Activated naive CD4-positive, alpha-beta T cell treated with Interleukin-2 at 50 U/mL for 16 hours (primary cell): ENCODE data around the gene PTPRN2.
"Not testable (repeated sequence)": the region's sequence is repeated elsewhere in the genome, so short reads cannot be mapped to it uniquely, and the experiment has no call there.

Experiments used
- DNase-seq: peaks from one replicate; pipeline ENCODE4 v3.0.0-alpha.2; 2020

Gene PTPRN2

DNA sequence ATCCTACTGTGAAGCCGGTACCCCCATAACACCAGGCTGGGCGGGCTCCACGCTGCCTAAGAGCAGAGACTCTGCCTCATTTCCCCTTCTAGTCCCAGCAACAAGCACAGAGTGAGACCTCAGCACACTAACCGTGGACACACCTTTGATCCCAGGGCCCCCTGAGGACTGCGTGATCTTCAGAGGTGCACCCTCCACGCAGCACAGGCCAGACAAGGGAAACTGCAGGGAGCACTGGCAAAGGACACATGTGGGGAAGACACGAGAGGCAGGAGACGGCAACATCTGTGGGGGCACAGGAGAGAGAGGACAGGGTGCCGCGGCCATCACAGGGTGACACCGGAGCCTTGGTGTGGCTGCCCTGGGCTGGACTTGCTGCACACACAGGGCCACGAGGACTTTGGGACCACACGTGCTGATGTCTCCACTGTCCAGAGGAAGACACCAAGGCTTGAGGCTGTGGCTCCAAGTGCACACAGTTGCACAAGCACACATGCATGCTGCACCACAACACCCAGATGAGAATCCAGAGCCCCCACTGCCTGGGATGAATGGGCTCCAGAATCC lies 128.8 kb downstream of the PTPRN2 start:
- DNase-seq, result no peak

DNA sequence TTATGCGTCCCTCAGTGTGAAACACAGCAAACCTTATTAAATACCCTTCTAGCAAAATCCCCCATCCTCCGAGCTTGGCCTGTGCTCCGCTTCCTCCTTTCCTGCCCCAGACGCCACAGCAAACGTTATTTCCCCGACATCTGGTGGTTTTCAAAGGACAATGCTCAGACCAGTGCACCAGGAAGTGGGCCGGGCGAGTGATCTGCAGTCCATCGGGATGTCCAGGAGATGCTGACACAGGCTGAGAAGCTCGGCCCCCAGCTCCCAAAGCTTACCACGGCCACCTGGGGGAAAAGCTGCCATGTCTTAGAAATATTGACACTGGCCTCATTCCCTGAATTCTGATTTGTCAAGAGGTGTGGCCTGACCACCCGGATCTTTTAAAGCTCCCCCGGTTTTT lies 129.5 kb downstream of the PTPRN2 start:
- no peak for DNase-seq

DNA sequence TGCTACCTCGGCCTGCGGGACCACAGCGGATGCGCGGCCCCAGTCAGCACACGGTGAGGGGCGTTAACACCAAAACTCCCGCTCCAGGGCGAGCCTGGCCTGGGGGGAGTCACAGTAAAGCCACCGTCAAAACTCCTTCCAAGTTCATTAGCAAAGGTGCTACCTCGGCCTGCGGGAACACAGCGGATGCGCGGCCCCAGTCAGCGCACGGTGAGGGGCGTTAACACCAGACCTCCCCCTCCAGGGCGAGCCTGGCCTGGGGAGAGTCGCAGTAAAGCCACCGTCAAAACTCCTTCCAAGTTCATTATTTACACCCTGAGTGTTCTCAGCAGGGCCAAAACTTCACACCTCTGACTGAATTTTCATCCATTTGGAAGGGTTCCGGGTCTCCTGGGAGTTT lies 130.0 kb downstream of the PTPRN2 start:
- not testable (repeated sequence) for DNase-seq

DNA sequence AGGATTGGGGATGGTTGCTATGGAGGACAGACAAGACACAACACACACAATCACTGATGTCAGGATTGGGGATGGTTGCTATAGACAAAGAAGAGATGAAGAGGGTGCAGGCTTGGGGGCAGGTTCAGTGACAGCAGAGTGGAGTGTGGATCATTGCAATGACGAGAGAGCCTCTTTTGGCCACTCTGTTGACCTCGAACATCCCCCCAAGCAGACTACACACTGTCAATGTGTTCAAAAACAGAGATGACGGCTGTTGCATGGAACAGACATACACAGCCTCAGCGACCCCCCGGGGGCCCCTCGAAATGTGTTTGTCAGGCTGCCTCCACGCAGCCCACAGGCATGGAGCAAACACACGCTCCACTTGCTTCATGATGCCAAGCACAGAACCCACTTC lies 133.0 kb downstream of the PTPRN2 start:
- DNase-seq, result no peak

DNA sequence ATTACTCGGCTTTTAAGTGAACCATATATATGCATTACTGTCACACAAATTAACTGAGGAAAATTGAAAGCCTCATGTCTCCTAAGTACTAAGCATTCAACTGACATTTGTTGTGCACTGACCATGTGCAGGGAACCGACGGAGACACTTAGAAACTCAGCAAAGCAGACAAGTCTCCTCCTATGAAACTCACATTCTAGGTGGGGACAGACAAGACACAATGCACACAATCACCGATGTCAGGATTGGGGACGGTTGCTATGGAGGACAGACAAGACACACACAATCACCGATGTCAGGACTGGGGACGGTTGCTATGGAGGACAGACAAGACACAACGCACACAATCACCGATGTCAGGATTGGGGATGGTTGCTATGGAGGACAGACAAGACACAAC lies 134.0 kb downstream of the PTPRN2 start:
- DNase-seq, result no peak

DNA sequence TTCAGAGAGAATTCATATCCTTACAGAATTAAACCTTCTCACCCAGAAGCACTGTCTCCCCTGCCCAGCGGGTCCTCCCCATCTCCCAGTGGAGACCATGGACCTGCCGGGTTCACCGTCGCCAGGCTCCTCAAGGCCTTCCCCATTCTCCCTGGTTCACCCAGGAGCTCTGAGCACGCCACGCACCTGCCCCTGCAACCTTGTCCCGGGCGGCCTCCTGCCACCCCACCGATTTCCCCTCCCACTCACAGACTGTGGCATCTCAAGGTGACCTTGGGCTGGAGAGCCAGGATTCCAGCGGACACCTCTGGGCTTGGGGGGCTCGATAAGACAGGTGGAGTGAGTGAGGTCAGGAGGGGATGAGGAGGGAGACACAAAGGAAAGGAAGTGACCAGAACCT lies 135.3 kb downstream of the PTPRN2 start:
- DNase-seq, result no peak

DNA sequence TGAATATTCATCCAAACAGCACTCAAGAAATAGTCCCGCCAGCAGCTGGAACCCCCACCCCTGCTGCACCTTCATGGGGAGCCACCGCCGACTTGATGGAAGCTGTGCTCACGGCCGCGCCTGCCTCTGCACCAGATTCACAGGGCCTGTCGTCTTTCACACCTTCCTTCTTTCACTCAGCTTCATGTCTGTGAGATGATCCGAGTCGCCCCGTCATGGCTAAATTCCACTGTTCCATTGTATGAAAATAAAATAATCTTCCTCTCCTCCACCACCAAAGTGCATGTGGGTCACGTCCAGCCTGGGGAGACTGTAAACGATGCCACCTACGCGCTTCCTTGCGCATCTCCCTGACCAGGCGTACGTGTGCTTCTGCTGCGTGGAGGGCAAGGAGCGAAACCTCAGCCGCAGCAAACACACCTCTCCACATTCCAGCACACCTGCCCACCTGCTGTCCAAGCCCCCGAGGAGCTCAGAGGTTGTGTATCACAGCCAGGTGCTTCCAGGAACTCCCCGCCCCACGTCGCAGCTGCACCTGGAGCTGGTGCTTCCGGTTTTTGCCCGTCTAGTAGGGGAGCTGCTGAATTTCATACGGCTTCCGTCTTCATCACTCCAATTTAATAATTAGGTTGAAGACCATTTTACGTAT lies 137.0 kb downstream of the PTPRN2 start:
- DNase-seq, result no peak

DNA sequence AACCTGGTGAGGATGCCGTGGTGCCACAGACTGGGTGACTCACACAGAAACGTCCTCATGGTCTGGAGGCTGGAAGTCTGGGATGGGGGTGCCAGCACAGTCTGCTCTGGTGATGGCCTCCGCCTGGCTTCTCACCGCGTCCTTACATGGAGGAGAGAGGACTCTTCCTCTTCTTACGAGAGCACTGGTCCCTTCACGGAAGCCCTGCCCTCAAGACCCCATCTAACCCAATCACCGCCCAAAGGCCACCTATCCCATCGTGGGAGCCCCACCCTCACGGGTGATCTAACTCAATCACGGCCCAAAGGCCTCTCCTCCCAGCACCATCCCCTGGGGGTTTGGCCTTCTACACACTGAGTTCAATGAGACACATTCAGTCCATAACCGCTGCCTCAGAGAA lies 137.7 kb downstream of the PTPRN2 start:
- DNase-seq, result no peak

DNA sequence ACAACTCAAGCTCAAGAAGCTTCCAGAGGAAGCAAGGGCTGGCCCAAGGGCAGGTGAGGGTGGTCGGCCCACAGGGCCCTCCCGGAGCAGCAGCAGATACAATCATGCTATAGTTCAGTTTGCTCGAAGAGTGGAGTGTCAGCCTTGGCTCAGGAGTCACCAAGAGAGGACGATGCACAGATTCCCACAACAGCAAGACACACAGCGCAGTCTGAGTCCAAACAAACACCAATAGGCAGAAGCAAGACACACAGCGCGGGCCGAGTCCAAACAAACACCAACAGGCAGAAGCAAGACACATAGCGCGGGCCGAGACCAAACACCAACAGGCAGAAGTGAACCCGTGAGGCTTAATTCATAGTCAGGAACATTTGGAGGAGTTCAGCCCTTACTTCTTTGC lies 138.4 kb downstream of the PTPRN2 start:
- DNase-seq, result no peak

DNA sequence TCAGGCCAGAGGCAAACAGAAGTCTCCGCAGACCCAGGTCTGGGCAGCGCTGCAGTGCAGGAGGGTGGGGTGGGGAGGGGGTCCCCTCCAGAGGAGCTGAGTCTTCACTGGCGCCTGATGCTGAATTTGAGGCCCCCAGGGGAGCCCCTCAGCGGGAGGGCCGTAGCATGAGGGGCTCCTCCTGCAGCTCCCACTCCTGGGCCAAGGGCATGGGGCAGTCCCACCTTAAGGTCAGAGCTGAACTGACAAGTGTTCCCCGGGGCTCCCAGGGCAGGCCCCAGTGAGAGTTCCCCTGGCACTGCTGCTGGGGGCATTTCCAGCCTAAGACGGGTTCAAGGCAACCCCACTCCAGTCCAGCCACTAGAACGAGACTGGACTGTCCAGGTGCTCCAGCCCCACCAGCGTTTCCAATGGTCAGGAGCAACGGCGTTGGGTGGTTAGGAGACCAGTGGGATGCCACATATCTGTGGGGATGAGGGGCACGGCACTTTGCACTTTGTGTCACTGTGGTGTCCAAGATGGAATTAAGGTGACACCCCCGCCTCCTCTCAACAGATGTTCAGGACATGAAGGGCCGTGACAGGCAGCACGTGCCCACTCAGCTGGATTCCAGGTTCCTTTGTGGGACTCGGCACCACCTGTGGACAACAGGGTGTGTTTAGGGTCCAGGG lies 139.1 kb downstream of the PTPRN2 start:
- DNase-seq, result no peak

DNA sequence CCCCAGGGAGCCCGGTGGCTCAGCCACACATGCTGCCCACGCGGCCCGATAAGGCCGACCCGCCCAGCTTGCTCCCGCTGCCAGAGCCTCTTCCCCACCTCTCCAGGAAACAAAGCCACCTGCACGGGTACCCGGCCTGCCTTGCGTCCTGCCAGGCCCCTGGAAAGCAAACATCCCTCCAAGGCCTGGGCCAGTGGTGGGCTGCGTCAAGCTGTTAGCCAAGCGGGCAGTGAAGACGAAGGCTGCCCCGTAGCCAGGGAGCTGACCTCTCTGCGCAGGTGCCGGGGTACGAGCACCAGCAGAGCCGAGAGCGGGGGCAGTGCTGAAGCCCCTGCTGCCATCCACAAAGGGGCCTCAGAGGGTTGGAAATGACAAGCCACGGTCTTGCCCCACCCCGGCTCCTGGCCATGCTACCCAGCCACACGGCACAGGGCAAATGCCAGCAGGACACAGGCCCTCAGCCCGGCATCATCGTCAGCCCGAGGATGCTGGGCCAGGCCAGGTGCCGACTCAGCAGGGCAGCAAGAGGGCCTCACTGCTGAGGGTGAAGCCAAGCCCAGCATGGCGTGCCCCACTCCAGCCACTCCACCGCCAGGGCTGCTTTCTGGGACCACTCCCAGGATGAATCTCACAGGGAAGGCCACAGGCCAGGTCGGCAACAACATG lies 140.0 kb downstream of the PTPRN2 start:
- no peak for DNase-seq

DNA sequence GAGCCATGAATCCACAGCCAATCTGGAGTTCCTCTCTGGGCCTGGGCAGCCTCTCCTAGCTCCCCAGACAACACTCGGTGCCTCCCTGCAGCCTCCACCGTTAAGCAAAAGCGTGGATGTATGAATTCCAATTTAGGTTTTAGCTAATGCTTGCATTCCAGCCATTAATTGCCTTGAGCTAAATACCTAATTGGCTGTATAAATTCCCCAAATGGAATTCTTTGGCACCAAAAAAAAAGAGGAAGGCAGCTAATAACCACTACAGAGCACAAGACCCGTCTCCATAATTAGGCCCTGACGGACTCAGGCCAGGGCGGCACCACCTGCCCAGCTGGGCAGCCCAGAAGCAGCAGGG lies 140.5 kb downstream of the PTPRN2 start:
- no peak for DNase-seq

DNA sequence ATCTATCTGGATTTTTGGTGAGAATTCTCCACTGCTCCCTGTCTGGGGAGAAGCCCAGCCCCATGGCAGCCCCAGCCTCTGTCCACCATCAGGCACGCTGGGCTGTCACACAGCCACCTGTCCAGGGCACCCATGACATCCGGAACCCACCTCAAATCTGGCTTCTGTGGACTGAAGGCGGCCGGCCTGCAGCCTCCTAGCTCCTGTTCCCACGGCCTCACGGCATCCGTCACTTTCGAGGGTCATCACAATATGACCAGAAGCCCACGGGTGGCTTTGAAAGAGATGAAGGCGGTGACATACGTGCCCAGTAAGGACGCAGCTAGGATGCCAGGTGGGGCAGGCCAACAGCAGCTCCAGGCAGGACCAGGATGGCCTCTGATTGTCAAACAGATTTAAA lies 140.9 kb downstream of the PTPRN2 start:
- DNase-seq, result no peak

DNA sequence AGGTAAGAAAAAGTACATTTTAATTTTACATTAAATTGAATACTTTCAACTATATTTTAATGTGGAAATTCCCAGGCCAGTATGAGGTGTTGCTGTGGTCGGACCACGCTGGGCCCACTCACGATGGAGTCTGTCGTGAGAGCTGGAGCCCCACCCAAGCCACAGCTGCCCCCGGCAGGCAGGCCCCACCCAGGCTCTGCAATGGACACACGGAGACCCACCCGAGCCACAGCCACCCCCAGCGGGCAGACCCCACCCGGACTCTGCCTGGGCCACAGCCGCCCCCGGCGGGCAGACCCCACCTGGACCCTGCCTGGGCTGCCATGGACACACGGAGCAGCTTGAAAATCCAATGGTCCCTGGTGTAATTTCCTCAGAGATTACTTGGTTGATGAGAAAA lies 141.3 kb downstream of the PTPRN2 start:
- DNase-seq, result no peak

DNA sequence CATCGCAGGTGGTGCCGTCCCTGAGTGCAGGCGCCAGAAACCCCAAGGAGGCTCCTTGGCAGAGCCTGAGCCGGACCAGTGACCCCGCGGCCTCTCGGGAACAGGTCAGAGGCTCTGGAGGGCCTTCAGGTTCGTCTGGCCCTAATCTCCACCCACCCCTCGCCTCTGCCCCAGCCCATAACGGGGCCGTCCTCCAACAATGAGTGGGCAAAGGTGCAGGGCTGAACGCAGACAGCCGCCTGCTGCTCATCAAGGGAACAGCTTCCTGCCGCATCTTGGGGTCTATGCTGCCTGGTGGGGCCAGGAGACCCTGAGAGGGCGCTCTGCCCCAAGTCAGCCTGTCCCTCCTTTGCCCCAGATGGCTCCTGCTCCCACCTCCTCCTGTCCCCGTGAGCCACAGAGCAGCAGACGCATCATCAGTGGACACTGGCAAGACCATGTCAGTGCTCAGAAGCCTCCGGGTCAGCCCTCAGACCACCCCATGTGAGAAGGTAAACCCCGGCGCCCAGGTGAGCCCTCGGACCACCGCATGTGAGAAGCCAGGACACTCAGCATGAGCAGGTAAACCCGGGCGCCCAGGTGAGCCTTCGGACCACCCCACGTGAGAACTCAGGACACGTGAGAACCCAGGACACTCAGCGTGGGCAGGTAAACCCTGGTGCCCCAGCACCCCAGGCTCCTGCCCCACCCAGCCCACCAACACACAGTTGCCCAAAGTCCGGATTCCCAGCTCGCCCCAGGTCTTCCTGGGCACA lies 142.0 kb downstream of the PTPRN2 start:
- DNase-seq, result no peak

DNA sequence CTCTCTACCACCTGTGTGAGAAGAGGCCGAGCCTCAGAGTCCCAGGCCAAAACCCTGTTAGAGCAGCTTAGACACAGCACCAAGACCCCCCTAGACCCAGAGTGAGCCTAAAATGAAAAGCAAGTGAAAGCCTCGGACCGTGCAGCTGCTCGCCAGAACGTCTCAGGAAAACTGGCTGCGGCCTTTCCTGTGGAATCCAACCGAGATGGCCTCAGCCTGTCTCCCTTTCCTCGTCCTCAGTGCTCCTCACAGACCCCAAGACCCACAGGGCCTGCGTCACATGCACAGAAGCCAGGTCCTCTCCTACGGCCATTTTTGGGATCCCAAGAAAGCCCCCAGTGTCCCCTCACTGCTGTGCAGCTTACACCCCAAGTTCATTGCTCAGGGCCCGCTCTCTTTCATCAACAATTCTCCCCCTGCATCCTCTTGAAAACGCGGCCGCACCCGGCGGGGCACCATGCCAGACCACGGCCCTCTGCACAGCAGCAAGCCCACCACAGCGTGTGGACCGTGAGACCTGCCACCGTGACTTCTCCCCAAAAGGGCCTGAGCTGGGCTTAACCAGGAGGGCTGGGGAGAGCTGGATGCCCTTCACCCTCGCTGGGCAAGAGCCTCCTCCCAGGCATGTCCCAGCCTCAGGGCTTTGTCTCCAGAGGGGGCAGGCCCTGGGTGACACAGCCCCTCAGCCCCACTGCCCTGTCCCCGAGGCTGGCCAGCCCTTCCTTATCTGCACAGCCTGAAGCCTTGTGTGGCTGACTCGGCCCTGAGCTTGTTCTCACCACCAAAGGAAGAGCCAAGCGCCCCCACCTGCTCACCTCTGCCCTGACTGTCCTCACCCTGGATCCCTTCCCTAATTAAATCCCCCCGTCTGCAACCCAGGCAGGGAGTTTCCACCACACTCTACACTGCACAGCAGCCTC lies 142.9 kb downstream of the PTPRN2 start:
- DNase-seq, result no peak

DNA sequence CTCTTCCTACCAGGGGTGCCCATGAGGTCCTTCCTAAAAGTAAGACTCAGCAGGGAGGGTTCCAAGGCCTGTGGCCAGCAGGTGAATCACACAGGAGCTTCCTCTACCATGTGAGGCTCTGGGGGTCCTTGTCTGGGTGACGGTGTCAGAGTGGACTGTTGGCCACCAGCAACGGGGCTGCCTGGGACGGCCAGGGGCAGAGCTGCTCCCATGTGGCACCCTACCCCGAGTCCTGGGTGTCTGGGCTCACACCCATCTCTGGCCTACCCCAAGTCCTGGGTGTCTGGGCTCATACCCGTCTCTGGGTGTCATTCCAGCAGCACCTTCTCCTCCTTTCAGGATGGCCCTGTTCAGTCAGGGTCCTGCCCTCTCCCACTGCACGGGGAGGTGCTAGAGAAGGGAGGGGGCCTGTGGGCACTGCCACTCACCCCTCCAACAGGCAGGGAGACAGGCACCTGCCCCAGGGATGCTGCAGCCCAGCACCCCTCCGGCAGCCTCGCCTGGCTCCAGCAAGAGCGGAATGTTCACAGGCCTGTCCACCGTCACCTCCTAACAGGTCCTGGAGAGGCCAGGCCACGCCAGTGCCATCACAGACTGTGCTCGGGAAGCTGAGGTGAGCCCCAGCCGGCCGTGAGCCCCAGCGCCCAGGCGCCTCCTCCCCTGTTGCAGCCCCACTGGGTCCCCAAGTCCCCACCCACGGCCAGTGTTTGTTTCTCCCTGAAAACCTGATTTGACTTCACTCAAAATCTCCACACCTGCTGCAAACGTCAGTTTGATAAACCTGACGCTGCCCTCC lies 143.7 kb downstream of the PTPRN2 start:
- no peak for DNase-seq

DNA sequence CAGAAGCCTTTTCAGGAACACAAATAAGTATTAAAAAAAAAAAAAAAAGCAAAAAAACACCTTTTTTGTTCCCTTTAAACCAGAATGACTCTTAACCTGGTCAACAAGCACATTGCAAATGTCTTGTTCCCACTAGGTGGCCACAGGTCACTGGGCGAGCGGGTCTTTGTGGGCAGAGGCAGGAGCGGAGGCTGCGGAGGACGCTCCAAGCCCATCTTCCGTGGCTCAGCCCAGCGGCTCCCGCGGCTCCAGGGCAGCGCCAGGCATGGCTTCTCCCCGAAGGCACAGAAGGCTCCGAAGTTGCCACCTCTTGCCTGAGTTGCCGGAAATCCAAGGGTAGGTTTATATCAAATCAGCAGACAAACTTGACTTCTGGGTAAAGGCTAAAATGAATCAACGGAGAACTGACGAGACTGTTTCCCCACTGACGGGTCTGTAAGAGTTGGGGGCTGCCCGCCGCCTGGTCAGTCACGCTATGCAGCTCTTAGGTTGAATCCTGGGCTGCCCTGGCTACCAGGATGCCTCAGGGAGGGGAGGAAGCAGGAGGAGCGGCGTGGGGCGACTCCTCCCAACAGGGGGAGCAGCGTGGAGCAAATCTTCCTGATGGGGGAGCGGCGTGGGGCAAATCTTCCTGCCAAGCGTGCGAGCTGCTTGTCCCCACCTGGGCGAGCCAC lies 144.5 kb downstream of the PTPRN2 start:
- DNase-seq, result no peak

DNA sequence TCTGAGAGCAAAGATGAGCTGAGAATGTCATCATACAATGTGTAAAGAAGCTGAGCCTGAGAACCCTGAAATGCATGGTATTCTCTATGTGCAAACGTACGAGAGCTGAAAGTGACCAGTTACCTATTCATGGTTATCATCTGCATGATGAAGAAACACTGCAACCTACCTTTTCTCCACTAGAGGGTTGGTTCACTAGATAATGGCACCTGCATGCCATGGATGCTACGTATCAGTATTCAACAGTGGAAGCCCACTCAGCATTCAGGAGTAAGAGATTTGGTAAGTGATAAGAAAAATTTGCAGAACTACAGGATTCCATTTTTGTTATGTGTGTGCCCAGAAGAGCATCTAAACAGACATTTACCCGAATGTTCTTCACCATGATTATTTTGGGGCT lies 145.4 kb downstream of the PTPRN2 start:
- DNase-seq, result no peak

DNA sequence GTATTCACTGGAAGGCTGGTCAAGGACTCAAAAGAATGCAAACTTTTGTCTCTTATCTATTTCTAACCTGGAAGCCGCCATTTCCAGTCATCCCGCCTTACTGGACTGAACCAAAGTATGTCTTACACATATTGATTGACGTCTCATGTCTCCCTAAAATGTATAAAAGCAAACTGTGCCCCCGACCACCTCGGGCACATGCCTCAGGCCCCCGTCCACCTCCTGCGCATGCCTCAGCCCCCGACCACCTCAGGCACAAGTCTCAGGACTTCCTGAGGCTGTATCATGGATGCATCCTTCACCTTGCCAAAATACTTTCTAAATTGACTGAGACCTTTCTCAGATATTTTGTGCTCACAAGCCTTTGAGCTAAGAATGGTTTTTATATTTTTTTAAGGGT lies 148.6 kb downstream of the PTPRN2 start:
- no peak for DNase-seq
